ENCODE measurements around the gene CAPN9.
"Not testable (repeated sequence)": the region's sequence is repeated elsewhere in the genome, so short reads cannot be mapped to it uniquely, and the experiment has no call there.

The CAPN9 gene

DNA sequence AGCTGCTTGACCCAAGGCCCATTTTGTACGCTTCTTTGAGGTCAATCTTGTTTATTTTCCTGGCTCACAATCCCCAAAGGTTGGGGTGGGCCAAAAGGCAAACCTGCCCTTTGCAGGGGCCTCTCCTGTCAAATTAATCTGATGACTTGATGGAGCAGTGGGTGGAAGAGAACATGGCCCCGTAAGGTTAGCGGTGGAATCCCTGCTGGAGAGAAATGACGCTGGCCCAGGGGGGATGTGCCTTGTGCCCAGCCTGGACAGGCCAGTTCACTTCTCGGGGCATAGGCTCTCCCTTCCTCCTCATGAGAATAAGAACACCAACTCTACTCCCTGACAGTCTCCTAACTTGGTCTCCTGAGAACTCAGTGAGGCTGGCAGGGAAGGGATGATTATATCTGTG is 80.6 kb downstream of the CAPN9 start:
- no peak for DNase-seq

DNA sequence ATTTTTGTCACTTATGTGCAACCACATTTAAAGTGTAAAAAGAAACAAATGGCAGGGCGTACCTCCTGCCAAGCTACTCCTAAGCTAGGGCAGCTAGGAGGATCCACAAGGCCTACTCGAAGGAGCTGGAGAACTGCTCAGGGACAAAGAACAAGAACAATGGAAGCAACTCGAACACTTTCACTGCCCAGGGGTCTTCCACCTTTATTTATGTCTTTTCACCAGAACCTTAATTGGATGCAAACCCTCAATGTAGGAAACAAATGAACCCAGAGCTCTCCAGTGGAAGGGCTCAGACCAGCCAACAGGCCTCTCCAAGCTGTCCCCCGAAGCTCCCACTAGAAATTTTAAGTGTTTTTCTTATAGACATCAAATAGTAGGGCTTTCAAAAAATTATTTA is 81.2 kb downstream of the CAPN9 start:
- DNase-seq = no peak

DNA sequence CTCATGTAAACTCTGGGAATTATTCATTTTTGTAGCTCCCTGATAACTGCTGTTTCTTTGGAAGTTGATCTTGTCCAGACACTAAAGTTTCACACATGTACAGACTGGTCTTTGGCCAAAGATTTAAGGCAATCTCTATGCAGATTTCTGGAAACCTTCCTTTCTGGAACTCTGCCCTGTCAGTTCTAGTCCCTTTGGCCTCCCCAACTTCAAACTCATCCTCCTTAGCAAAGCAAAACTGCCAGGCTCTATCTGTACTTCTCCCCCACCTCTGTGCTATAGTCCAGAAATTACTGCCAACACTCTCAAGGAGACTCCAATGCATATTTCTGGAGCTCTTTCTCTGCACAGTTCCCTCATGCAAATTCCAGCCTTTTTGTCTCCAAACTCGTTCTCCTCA is 84.6 kb downstream of the CAPN9 start:
- no peak for DNase-seq

DNA sequence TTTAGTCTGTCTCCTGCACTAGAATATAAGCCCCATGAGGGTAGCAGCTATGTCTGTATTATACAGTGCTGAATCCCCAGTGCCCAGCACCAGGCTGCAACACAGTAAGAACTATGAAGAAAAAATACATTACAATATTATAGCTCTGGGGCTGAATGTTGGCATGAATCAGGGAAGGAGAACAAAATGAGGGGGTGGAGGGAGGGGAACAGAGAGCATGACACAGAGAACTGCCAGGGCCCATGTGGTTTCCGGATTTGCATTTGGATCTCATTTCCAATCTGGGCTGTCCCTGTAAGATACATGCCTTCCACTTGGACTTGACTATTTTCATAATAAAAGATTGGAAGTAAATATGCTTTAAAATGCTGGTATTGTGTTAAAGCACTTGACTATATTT is 85.3 kb downstream of the CAPN9 start:
- no peak for DNase-seq

DNA sequence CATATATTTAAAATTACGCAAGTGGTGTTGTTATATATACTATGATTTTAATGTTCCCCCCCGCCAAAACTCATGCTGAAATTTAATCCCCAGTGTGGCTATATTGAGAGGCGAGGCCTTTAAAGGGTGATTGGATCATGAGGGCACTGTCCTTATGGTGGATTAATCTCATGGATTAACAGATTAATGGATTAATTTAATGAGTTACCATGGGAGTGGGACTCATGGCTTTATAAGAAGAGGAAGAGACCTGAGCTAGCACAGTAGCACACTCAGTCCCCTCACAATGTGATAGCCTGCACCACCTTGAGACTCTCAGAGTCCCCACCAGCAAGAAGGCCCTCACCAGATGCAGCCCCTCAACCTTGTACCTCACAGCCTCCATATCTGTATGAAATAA is 86.3 kb downstream of the CAPN9 start:
- no peak for DNase-seq

DNA sequence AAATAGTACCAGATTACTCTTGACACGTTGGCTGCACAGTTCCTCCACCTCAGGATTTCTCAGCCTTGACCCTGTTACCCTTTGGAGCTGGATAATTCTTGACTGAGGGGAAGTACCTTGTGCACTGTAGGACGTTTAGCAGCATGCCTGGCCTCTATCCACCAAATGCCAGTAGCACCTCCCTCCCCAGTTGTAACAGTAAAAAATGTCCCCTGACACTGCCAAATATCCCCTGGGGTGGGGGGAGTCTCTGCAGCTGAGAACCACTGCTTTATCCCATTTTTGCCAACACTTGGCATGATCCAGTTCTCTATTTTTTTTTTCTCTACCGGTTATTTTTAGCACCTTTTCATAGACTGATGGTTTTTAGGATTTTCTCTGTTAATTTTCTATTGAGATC is 87.1 kb downstream of the CAPN9 start:
- DNase-seq = no peak

DNA sequence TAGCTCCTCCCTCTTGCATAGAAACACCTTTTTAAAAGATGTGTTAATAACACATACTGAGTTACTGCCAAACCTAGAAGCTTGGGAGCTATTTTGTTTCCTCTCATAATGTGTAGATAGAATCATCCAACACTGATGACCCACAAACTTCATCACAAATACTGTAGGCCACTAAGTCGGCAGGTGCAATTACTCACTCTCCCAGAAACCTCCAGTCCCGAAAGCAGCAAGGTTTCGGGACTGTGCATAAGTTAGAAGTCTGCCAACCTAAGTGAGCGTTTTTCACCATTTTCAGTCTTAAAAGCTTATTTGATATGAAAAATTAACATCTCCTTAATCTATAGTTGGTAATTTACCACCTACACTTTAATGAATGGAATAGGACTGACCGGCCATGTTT is 89.2 kb downstream of the CAPN9 start:
- DNase-seq = no peak

DNA sequence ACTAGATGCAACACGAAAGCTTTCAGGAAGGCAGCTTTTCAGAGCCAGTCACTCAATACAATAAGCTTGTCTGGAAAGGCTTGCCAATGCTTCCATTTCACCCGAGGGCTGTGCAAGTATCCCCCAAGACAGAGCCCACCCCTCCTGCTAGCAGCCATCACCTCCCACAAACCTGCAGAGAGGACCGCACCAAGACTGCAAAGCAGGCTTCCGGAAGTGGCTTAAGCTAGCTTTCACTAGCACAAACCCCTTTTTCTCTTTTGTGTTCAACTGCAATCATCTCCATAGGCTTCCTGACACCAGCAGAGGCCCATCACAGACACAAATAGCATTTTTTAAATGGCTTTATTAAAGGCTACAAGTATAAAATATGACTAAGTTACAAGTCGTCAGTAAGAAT is 89.6 kb downstream of the CAPN9 start:
- DNase-seq = no peak

DNA sequence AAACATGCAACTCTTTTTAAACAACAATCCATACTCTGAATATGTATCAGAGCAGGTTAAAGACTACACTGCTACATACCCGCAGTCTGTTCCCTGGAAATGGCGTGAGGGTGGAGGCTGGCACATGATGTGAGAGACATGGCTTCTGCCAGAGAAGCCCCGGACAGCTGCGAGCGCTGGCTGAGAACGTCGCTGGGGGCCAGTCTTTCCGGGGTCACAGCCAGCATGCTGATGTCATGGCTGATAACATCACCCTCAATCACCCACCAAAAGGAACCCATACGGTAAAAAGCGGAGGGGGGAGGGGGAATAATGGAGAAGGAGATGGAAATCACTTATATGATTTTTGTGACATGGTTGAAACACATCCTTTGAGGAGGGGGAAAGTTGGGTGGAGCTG is 92.0 kb downstream of the CAPN9 start:
- DNase-seq = no peak

DNA sequence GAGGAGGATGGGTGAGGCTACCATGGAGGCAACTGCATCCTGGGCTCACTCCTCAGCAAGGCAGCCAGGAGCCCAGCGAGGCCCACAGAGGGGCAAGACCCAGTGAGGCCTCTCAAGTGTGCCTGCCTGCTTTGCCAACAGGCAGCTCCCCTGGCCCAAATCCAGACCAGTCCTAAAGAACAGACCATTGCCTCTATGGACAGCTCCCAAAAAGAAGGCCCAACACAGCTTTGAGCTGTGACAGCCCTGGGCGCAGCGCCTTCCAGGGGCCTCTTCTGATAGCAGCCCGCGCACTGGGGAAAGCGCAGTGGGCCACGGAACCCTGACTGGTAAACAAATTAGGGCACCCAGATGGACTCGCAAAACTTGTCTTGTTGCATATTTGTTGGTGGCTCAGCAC is 95.6 kb downstream of the CAPN9 start:
- no peak for DNase-seq

DNA sequence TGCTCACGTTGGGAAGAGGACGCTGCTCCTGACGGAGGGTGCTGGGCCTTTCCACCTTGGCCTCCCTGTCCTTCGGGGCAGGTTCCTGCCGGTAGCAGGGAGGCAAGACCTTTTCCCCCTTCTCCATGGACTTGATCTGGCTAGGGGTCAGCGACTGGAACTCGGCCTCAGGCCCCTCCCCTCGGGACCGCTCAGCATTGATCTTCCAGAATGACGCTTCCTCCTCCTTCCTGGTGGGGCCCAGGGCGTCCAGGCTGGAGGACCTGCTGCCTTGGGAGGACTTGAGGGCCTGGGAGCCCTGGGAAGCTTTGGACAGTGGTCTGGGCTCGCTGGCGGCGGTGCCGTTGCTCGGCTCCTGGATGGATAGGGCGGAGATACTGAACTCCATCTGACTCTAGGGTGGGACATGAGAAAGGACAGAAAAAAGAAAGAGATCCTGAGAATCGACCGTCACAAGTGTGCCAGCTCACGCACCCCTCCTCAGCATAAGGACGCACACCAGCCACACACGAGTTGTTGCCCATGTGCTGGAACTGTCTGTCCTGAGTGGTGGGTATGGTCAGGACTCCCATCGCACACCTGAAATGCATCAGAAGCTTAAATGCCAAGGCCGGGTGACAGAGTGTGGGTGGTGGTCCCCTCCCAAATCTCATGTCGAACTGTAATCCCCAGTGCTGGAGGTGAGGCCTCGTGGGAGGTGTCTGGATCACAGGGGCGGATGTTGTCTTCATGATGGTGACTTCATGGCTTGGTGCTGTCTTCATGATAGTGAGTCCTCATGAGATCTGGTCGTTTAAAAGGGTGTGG is 96.5 kb downstream of the CAPN9 start:
- no peak for DNase-seq

DNA sequence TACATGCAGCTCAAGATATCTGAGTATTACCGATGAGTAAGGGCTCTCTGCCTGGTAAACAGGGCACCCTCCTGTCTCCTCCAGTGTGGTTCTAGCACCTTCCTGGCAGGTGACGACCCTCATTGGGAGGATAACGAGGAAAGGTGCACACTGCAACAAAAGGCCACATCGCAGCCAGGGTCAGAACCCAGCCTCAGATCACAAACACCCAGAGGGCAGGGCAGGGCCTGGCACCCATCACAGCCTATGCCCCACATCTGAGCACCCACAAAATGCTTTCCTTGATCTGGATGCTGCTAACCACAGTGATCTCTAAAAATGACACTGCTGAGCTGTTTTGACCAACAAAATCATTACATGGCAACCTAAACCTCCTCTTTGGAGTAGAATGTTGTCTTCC is 97.4 kb downstream of the CAPN9 start:
- DNase-seq = no peak

DNA sequence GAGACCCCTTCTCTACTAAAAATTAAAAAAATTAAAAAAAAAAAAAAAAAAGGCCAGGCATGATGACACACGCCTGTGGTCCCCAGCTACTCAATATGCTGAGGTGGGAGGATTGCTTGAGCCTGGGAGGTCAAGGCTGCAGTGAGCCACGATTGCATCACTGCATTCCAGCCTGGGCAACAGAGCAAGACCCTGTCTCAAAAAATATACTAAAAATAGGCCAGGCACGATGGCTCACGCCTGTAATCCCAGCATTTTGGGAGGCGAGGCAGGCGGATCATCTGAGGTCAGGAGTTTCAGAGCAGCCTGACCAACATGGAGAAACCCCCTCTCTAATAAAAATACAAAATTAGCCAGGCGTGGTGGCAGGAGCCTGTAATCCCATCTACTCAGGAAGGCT is 98.0 kb downstream of the CAPN9 start:
- DNase-seq = not testable (repeated sequence)

DNA sequence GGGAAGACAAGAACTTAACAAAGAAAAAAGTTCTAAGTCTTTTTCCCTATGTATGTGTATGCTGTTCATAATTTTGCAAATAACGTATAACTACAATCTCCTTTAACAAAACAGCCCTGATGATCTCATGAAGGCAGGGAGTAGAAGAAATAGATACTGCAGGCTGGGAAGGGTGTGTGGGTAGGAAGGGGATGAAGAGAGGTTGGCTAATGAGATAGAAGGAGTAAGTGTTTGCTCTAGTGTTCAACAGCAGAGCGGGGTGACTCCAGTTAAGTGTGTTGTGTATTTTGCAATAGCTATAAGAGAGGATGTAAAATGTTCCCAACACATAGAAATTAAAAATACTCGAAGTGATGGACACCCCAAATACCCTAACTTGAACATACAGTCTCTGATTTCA is 101.0 kb downstream of the CAPN9 start:
- DNase-seq = no peak

DNA sequence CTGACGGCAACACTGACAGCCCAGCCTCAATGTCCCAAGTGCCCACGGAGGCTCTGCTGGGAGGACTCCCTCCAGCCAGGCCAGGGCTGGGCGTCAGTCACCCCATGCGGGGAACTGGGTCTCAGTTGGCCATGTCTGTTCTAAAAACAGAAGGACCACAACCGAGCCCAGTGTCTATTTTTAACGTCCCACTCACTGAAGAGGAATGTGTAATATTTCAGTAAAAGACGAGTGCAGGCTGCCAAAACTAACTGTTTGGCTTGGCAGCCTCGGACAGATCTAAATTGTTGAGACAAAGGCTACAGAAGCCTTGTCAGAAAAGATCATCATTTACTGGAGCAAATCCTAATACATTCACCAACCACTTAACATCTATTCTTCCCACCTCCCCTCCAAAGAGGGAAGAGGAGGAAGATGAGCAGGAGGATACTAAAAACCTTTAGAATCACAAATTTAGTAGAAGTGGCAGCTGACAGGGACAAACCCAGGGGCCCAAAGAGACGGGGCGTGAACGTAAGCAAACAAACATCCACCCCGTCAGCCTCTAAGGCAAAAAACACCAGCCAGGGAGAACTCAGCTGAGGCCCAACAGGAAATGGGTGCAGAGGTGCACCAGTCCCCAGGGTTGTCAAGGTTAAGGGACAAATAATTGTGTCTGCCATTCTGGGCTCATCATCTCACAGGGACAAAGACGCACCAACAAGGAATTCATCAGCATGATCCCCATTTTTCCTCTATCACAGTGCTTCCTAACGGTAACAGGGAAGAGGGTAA is 102.5 kb downstream of the CAPN9 start:
- no peak for DNase-seq

DNA sequence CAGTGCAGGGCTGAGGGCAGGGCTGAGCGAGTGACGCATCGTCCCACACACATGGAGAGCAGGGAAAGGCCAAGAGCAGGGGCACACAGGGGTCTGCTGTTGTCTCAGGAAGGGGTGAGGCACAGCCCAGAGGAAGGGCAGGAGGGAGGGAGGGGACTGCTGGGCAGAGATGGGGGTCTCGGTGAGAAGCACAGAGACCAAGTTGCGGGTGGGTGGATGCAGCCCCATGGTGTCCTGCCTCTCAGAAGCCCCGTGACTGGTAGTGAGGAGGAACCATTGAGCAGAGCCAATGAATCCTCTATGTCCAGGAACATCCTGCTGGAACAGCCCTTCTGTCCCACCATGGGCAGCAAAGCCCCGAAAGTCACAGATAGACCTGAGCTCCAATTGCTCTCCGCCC is 103.4 kb downstream of the CAPN9 start:
- no peak for DNase-seq

DNA sequence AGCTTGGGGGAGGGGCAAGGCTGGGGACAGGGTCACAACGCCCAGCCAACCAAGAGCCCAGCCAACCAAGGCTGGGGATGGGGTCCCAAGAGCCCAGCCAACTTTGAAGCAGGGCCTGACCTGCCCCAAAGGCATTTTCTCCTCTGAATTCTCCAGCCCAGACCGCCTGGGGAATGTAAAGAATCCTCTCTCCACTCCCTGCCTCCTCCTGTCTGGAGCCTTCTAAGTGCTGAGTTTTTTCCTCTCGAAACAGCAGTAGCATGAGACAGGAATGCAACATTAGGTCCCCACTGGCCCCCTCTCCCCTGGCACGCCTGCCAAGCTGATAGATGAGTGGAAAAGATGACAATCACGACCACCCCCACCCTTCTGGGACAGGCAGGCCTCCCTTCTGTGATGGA is 104.1 kb downstream of the CAPN9 start:
- DNase-seq = no peak

Measured in GDM1 (cell line).